GM12892 (cell line): Measurements from ENCODE around the gene RGS17.

Source experiments
- POLR2A ChIP-seq: IDR thresholded peaks from 2 replicates; pipeline ENCODE4 v1.6.1; 2011; ENCODE audit warnings: low read depth, low read length, control low read depth
- POLR2AphosphoS5 ChIP-seq: IDR thresholded peaks from 2 replicates; pipeline ENCODE4 v1.6.1; 2011; ENCODE audit warnings: low read depth, low read length, control low read depth
- TAF1 ChIP-seq: IDR thresholded peaks from 2 replicates; pipeline ENCODE4 v1.6.1; 2011; ENCODE audit warnings: low read depth, mild to moderate bottlenecking, control low read depth, low read length, borderline replicate concordance

GRCh38 chr6:153023977-153024708 is 106.9 kb downstream of the RGS17 start:
- TF ChIP-seq POLR2A (no peak), POLR2AphosphoS5 (no peak), TAF1 (no peak)
